ENCODE measurements around the gene SIN3A. TPM values are rescaled to one million over a fixed set of nuclear protein-coding genes. Genes with fewer than 3 reads are reported as not detected.
"Not testable (repeated sequence)": the region's sequence is repeated elsewhere in the genome, so short reads cannot be mapped to it uniquely, and the experiment has no call there.

SIN3A gene
- total RNA-seq, 2 experiments from 2014 or later, result 87.4 to 92.0 TPM

DNA sequence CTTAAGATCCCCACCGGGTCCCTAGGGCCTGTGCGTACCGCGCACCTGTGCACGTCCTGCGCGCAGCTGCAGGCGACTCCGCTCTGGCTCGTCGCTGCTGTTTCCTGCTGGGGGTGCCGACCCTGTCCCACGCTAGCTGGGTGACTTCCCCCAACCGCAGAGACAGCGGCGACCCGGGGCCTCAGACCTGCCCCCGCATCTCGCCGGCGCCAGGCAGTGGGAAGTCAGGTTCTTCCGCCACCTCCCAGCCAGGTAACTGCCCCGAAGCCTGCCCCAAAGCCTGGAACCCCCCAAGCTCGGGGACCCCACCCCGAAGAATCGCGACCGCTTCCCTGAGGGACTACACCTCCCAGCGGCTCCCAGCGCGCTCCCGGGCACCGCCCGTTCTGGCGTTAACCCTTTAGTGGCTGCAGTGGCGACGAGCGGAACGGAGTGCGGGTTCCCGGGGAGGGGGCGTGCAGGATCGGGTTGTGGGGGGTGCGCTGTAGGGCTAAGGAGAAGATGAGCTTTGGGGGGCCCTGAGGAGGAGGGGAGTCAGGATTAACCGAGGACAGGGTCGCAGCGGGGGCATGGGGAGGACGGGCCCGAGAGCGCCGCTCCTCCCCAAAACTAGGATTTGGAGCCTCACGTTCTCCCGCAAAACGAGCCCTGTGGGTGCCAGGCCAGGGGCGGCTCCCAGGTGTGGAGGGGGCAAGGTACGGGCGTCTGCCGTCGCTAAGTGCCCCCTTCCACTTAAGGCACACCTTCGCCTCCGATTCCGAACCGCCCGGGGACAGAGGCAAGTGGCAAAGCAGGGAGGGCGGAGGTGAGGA is 104.1 kb downstream of the SIN3A start:
- peaks cover 4% of the 10 kb centered on the region for H3K9me3 Mint-ChIP-seq (ENCODE audit: low read depth)
- peaks cover 32% of the 10 kb centered on the region for H3K4me1 Mint-ChIP-seq
- H3K27me3 Mint-ChIP-seq, result peaks cover 5% of the 10 kb centered on the region
- intact Hi-C loops (cut with DNase I, micrococcal nuclease), result loop anchor here in 1 of 2 experiments (1.0 kb wide), 1 partner anchor 21 kb away; the partner anchor contains the start of gene MAN2C1
- H3K27ac Mint-ChIP-seq, result peak overlapping the region; percentile 5
- DNase-seq (peak; percentile 72), ATAC-seq (peak; percentile 57)
- H3K36me3 Mint-ChIP-seq (ENCODE audit: low read depth), result peaks cover 12% of the 10 kb centered on the region
- CTCF ChIA-PET, result interaction anchor here (0.7 kb wide), 1 partner anchor 58 kb away, joined by 3 read pairs; no protein-coding TSS in a partner anchor
- H3K4me3 Mint-ChIP-seq, result peak overlapping the region; percentile 70
- POLR2A ChIA-PET, result interaction anchor here (1.0 to 2.4 kb wide), 2 partner anchors 10 to 20 kb away, joined by 3 to 8 read pairs; partner anchors contain the start of gene MAN2C1

DNA sequence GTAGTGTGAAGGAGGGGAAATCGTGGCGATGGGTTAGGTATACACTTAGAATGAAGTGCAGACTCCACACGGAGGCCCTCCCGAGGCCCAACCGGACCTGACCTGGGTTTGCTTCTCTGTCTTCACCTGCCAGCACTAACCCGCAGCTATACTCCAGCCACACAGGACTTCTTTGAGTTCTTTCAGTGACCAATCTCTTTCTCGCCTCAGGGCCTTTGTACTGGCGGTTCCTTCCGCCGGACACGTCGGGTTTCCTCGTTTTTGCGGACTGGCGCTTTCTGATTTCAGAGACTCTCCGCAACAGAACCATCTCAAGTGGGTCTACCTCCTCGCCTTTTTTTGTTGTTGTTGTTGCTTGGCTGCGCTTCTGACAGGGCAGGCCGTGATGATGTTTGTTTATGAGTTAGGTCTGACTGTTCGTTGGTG is 104.7 kb downstream of the SIN3A start, which contains the start of gene NEIL1:
TSS of gene NEIL1 (plus strand) at position 244 of the 426 bp plus-strand sequence. CDS start 1,867 bp downstream, outside the sequence.
- Mint-ChIP-seq H3K36me3 (ENCODE audit: low read depth) (peaks cover 12% of the 10 kb centered on the region), H3K9me3 (ENCODE audit: low read depth) (peaks cover 4% of the 10 kb centered on the region), H3K4me1 (peaks cover 32% of the 10 kb centered on the region), H3K27me3 (peaks cover 5% of the 10 kb centered on the region), H3K27ac (peak within 1 kb of the TSS; percentile 5), H3K4me3 (peak within 1 kb of the TSS; percentile 70)
- DNase-seq (no peak), ATAC-seq (no peak)
- POLR2A ChIA-PET, result interaction anchor here (1.0 kb wide), 1 partner anchor 10 kb away, joined by 3 read pairs; no protein-coding TSS in a partner anchor
- CTCF ChIA-PET, result no interaction called here
- intact Hi-C loops (cut with DNase I, micrococcal nuclease), result loop anchor here in 1 of 2 experiments (1.0 kb wide), 1 partner anchor 21 kb away; the partner anchor contains the start of gene MAN2C1

DNA sequence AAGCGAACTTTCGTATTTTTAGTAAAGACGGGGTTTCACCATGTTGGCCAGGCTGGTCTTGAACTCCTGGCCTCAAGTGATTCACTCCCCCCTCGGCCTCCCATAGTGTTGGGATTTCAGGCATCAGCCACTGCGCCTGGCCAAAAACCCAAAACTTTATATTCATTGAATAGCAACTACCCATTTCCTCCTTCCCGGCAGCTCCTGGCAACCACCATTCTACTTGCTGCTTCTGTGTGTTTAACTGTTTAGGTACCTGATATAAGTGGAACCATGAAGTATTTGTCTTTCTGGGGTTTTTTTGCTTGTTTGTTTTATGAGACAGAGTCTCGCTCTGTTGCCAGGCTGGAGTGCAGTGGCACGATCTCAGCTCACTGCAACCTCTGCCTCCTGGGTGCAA is 107.5 kb downstream of the SIN3A start:
- H3K9me3 Mint-ChIP-seq (ENCODE audit: low read depth); H3K27ac Mint-ChIP-seq; intact Hi-C loops (cut with DNase I, micrococcal nuclease); ATAC-seq; DNase-seq; H3K36me3 Mint-ChIP-seq (ENCODE audit: low read depth); H3K4me3 Mint-ChIP-seq; H3K27me3 Mint-ChIP-seq; POLR2A ChIA-PET; CTCF ChIA-PET: not testable (repeated sequence)
- peaks cover 12% of the 10 kb centered on the region for H3K4me1 Mint-ChIP-seq

DNA sequence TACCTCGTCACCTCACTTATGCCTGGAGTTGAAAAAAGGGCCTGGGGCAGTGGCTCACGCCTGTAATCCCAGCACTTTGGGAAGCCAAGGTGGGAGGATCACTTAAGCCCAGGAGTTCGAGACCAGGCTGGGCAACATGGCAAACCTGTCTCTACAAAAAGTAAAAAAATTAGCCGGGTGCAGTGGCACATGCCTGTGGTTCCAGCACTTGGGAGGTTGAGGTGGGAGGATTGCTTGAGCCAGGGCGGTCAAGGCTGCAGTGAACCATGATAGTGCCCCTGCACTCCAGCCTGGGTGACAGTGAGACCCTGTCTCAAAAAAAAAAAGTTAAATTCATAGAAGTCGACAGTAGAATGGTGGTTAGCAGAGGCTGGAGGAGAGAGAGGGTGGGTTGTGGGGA is 109.3 kb downstream of the SIN3A start:
- no peaks in the 10 kb centered on the region for H3K9me3 Mint-ChIP-seq (ENCODE audit: low read depth)
- peaks cover 6% of the 10 kb centered on the region for H3K36me3 Mint-ChIP-seq (ENCODE audit: low read depth)
- CTCF ChIA-PET, result interaction anchor here (0.7 to 1.1 kb wide), 3 partner anchors 25 to 802 kb away, joined by 3 read pairs; no protein-coding TSS in a partner anchor
- no peak overlapping the region for H3K27ac Mint-ChIP-seq
- no peak for DNase-seq
- H3K4me1 Mint-ChIP-seq, result peaks cover 4% of the 10 kb centered on the region
- POLR2A ChIA-PET, result no interaction called here
- H3K4me3 Mint-ChIP-seq, result no peak overlapping the region
- intact Hi-C loops (cut with DNase I, micrococcal nuclease), result no loop called here
- H3K27me3 Mint-ChIP-seq, result peaks cover 5% of the 10 kb centered on the region
- no peak for ATAC-seq

DNA sequence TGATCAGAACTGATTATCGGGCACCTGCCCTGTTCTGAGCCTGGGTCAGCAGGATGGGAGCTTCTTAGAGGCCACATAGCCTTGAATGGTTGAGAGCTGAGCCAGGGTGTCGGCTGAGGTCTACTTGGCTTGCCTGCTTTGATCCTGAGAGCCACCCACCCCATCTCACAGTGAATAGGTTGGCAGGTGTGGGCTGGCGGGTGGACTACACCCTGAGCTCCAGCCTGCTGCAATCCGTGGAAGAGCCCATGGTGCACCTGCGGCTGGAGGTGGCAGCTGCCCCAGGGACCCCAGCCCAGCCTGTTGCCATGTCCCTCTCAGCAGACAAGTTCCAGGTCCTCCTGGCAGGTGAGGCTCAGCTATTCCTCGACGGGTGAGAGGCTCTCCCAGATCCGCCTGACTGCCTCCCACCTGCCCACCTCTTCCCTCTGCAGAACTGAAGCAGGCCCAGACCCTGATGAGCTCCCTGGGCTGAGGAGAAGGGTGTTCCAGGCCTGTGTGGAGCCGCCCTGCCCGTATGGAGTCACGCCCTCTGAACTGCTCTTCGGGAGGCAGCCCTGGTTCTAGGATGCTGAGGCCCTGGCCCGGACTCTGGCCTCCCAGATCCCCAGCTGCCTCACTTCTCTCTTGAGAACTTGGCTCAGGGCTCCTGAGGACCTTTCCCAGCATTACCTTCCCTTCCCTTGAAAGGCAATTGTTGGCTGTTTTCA is 111.8 kb downstream of the SIN3A start:
- Mint-ChIP-seq H3K4me3 (no peak overlapping the region), H3K4me1 (peaks cover 12% of the 10 kb centered on the region), H3K27me3 (no peaks in the 10 kb centered on the region), H3K9me3 (ENCODE audit: low read depth) (no peaks in the 10 kb centered on the region), H3K27ac (no peak overlapping the region), H3K36me3 (ENCODE audit: low read depth) (peaks cover 6% of the 10 kb centered on the region)
- ATAC-seq (no peak), DNase-seq (no peak)
- ChIA-PET CTCF (interaction anchor here (1.0 kb wide), 1 partner anchor 28 kb away, joined by 3 read pairs; no protein-coding TSS in a partner anchor), POLR2A (interaction anchor here (0.5 kb wide), 1 partner anchor 304 kb away, joined by 4 read pairs; no protein-coding TSS in a partner anchor)
- intact Hi-C loops (cut with DNase I, micrococcal nuclease), result no loop called here

DNA sequence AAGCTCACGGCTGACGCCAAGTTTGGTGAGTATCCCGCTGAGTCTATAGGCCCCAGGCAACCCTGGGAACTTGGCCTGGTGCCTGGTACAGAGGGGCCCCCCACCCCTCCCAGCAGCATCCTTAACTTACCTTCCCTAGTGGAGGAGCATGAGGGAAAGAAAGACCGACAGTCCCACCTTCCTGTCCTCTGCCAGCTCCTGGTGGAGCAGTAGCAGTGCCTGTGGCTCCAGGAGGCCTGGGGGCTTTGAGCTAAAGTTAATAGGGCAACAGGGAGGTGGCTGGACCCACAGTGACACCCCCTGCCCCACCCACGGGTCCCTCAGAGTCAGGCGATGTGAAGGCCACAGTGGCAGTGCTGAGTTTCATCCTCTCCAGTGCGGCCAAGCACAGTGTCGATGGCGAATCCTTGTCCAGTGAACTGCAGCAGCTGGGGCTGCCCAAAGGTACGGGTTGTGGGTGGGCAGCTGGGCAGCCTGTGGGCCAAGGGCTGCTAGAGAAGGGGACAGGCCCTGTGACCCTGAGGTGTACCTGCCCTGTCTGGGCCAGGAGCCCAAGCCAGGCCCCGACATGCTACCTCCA is 112.7 kb downstream of the SIN3A start:
- ChIA-PET CTCF (interaction anchor here (1.0 kb wide), 1 partner anchor 29 kb away, joined by 3 read pairs; no protein-coding TSS in a partner anchor), POLR2A (no interaction called here)
- DNase-seq (no peak), ATAC-seq (no peak)
- H3K36me3 Mint-ChIP-seq (ENCODE audit: low read depth), result peaks cover 6% of the 10 kb centered on the region
- H3K4me1 Mint-ChIP-seq, result peaks cover 12% of the 10 kb centered on the region
- no peaks in the 10 kb centered on the region for H3K9me3 Mint-ChIP-seq (ENCODE audit: low read depth)
- intact Hi-C loops (cut with DNase I, micrococcal nuclease), result no loop called here
- no peak overlapping the region for H3K27ac Mint-ChIP-seq
- H3K4me3 Mint-ChIP-seq, result no peak overlapping the region
- no peaks in the 10 kb centered on the region for H3K27me3 Mint-ChIP-seq

DNA sequence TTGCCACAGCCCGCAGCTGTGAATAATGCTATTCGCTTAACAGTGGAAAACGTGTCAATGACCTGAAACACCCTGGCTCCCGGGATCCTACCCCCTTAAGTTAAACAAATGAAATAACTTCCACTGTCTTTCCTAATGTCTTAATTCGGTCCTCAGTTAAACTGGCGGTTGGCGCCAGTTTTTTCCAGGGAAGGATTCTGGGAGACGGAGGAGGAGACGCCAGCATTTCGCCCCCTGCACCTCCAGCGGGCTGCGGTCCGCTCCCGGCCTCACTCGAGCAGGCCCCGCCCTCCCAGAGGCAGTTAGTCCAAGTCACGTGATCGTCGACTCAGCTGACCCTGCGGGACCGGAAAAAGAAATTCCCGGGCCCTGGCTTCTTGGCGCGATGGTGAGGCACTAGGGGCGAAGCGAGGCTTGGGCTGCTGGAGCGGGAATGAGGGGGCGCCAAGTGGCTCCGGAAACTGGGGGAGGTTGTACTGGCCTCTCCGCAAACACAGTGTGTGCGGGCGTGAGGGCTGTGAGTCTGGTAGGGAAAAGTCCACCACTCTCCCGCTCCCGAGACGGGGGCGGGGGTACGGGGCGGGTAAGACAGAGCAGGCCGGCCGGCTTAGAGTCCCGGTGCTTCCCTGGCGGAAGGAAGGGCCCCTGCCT is 115.7 kb downstream of the SIN3A start, which contains the start of gene COMMD4:
TSS of gene COMMD4 (plus strand) at position 359 of the 651 bp plus-strand sequence. CDS start at position 386, 27 bp downstream.
- CTCF ChIA-PET, result interaction anchor here (0.9 to 2.1 kb wide), 2 partner anchors 32 kb away, joined by 6 to 10 read pairs; no protein-coding TSS in a partner anchor
- ATAC-seq (peak; percentile 88), DNase-seq (peak; percentile 95)
- H3K27ac Mint-ChIP-seq, result peak within 1 kb of the TSS; percentile 88
- H3K36me3 Mint-ChIP-seq (ENCODE audit: low read depth), result peaks cover 6% of the 10 kb centered on the region
- POLR2A ChIA-PET, result interaction anchor here (0.7 kb wide), 1 partner anchor 15 kb away, joined by 3 read pairs; no protein-coding TSS in a partner anchor
- H3K27me3 Mint-ChIP-seq, result no peaks in the 10 kb centered on the region
- intact Hi-C loops (cut with DNase I, micrococcal nuclease), result loop anchor here in 1 of 2 experiments (1.0 kb wide), 4 partner anchors 32 to 313 kb away; partner anchors contain the start of genes C15orf39, MAN2C1 and PPCDC
- H3K9me3 Mint-ChIP-seq (ENCODE audit: low read depth), result no peaks in the 10 kb centered on the region
- peaks cover 12% of the 10 kb centered on the region for H3K4me1 Mint-ChIP-seq
- H3K4me3 Mint-ChIP-seq, result peak within 1 kb of the TSS; percentile 94

DNA sequence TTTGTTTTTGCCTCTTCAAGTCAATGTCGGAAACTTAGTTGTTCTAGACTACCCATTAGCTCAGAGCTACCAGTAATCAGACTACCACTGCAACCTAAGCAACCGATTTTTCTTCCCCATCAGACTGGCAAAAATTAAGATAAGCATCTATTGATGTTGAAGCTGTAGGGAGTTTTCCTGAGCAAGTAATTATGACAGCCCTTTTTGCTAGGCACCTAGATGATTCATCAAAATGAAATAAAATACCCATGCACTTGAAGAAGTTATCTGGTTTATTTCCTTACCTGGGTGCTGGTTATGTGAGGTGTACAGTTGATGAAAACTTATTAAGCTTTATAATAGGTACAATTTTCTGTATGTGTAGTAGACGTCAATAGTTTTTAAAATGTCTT is 116.2 kb downstream of the SIN3A start:
- peaks cover 12% of the 10 kb centered on the region for H3K4me1 Mint-ChIP-seq
- DNase-seq (no peak), ATAC-seq (no peak)
- POLR2A ChIA-PET, result no interaction called here
- peak overlapping the region; percentile 94 for H3K4me3 Mint-ChIP-seq
- no peaks in the 10 kb centered on the region for H3K27me3 Mint-ChIP-seq
- no peaks in the 10 kb centered on the region for H3K9me3 Mint-ChIP-seq (ENCODE audit: low read depth)
- peaks cover 6% of the 10 kb centered on the region for H3K36me3 Mint-ChIP-seq (ENCODE audit: low read depth)
- peak overlapping the region; percentile 88 for H3K27ac Mint-ChIP-seq
- CTCF ChIA-PET, result interaction anchor here (2.1 kb wide), 1 partner anchor 32 kb away, joined by 10 read pairs; no protein-coding TSS in a partner anchor
- intact Hi-C loops (cut with DNase I, micrococcal nuclease), result loop anchor here in 1 of 2 experiments (1.0 kb wide), 2 partner anchors 134 to 312 kb away; partner anchors contain the start of genes C15orf39 and PPCDC

DNA sequence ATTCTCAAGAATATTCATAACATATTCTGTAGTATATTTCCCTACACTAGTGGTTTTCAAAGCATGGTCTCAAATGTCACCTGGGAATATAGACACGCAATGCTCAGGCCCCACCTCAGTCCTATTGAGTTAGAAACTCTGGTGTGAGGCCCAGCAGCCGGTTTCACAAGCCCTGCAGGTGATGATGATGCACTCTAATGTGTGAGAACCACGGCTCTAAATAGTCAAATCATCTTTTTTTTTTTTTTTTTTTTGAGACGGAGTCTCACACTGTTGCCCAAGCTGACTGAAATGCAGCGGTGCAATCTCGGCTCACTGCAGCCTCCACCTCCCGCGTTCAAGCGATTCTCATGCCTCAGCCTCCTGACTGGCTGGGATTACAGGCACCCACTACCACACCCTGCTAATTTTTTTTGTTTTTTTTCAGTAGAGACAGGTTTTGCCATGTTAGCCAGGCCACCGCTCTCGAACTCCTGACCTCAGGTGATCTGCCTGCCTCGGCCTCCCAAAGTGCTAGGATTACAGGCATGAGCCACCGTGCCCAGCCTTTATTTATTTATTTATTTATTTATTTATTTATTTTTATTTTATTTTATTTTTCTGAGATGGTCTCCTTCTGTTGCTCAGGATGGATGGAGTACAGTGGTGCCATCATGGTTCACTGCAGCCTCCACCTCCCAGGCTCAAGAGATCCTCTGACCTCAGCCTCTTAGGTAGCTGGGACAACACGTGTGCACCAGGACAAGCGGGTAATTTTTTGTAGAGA is 117.7 kb downstream of the SIN3A start:
- H3K27me3 Mint-ChIP-seq; H3K27ac Mint-ChIP-seq; ATAC-seq; H3K9me3 Mint-ChIP-seq (ENCODE audit: low read depth); H3K36me3 Mint-ChIP-seq (ENCODE audit: low read depth); POLR2A ChIA-PET; DNase-seq; H3K4me3 Mint-ChIP-seq; intact Hi-C loops (cut with DNase I, micrococcal nuclease): not testable (repeated sequence)
- CTCF ChIA-PET, result interaction anchor here (2.1 kb wide), 1 partner anchor 34 kb away, joined by 10 read pairs; no protein-coding TSS in a partner anchor
- peaks cover 12% of the 10 kb centered on the region for H3K4me1 Mint-ChIP-seq

DNA sequence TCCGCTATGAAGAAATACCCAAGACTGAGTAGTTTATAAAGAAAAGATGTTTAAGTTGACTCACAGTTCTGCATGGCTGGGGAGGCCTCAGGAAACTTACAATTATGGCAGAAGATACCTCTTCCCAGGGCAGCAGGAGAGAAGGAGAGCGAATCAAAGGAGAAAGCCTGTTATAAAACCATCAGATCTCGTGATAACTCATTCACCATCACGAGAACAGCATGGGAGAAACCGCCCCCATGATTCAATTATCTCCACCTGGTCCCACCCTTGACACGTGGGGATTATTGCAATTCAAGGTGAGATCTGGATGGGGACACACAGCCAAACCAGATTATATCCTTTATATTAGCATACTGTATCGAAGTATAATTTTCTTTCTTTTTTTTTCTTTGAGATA is 119.4 kb downstream of the SIN3A start:
- intact Hi-C loops (cut with DNase I, micrococcal nuclease), result not testable (repeated sequence)

More for the DNA sequence above, 119.4 kb downstream of the SIN3A start:
- H3K9me3 Mint-ChIP-seq (ENCODE audit: low read depth); CTCF ChIA-PET; ATAC-seq; H3K36me3 Mint-ChIP-seq (ENCODE audit: low read depth); H3K4me3 Mint-ChIP-seq; DNase-seq; POLR2A ChIA-PET; H3K27ac Mint-ChIP-seq; H3K27me3 Mint-ChIP-seq: not testable (repeated sequence)
- H3K4me1 Mint-ChIP-seq, result peaks cover 12% of the 10 kb centered on the region
